ENCODE results near the gene LBH. TPM values are rescaled to one million over a fixed set of nuclear protein-coding genes. Genes with fewer than 3 reads are reported as not detected.

Gene LBH
- total and polyA plus RNA-seq, 7 donors: 6.5 to 15.5 (median 11.1) TPM

- no peaks in the 10 kb centered on the region for H3K36me3 ChIP-seq (ENCODE audit: insufficient read depth in 1 of 2, low read depth in 1 of 2)
- peaks cover 10% of the 10 kb centered on the region for H3K4me1 ChIP-seq
- TF ChIP-seq CTCF (IDR thresholded peaks at IDR 0.05): no peak
- WGBS, 3 donors: 31 to 41% (median 32%) methylated on average over 7 of the region's 7 CpGs
- DNase-seq (peak; percentile 40 to 61), ATAC-seq (peak; percentile 61 to 82 (median 66))
- no peak overlapping the region for H3K4me3 ChIP-seq
- H3K9me3 ChIP-seq: no peaks in the 10 kb centered on the region
- no peaks in the 10 kb centered on the region for H3K27me3 ChIP-seq (ENCODE audit: insufficient read depth in 3 of 3, low read length in 2 of 3)
- peak overlapping the region; percentile 12 for H3K27ac ChIP-seq
- intact Hi-C loops (cut with DNase I): no loop called here
Measured at GRCh38 chr2:30252723-30253701, 21.7 kb downstream of the LBH start.

GRCh38 chr2:30253873-30254684 is 22.7 kb downstream of the LBH start:
- Histone ChIP-seq H3K4me1 (peaks cover 10% of the 10 kb centered on the region), H3K4me3 (no peak overlapping the region), H3K27me3 (ENCODE audit: insufficient read depth in 3 of 3, low read length in 2 of 3) (no peaks in the 10 kb centered on the region), H3K27ac (no peak overlapping the region), H3K9me3 (no peaks in the 10 kb centered on the region), H3K36me3 (ENCODE audit: insufficient read depth in 1 of 2, low read depth in 1 of 2) (no peaks in the 10 kb centered on the region)
- TF ChIP-seq CTCF (IDR thresholded peaks at IDR 0.05): no peak
- 84 to 89% (median 89%) methylated on average over 9 of the region's 9 CpGs for WGBS, 3 donors
- intact Hi-C loops (cut with DNase I): no loop called here
- no peak for ATAC-seq
- no peak for DNase-seq

- ATAC-seq: no peak
- no peak for TF ChIP-seq CTCF (IDR thresholded peaks at IDR 0.05)
Measured at GRCh38 chr2:30254685-30255001, 23.3 kb downstream of the LBH start.

DNA sequence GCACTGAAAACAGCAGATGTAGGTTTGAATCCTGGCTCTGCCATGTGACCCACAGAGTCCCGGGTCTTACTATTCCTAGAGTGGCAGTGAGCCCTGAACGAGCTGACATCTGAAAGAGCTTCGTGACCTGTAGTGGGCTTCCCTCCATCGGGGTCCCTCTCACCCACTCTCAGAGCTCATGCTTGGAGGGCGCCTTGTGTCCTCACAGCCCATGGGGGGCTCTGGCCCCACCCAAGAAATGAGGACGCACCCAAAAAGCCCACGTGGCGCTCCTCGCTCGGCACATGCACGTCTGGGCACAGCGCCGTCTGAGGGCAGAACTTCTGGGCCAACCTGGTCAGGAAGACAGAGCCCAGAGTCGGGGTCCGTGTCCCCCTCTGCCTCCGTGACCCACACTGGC is 23.7 kb downstream of the LBH start:
- ATAC-seq (no peak), DNase-seq (no peak)
- H3K9me3 ChIP-seq: no peaks in the 10 kb centered on the region
- 81 to 93% (median 86%) methylated on average over 16 of the region's 16 CpGs for WGBS, 3 donors
- no peaks in the 10 kb centered on the region for H3K36me3 ChIP-seq (ENCODE audit: insufficient read depth in 1 of 2, low read depth in 1 of 2)
- H3K4me1 ChIP-seq: peaks cover 10% of the 10 kb centered on the region
- H3K27me3 ChIP-seq (ENCODE audit: insufficient read depth in 3 of 3, low read length in 2 of 3): no peaks in the 10 kb centered on the region
- intact Hi-C loops (cut with DNase I): no loop called here
- no peak overlapping the region for H3K4me3 ChIP-seq
- H3K27ac ChIP-seq: no peak overlapping the region
- no peak for TF ChIP-seq CTCF (IDR thresholded peaks at IDR 0.05)

More at GRCh38 chr2:30254685-30255001, 23.3 kb downstream of the LBH start:
- Histone ChIP-seq H3K27me3 (ENCODE audit: insufficient read depth in 3 of 3, low read length in 2 of 3) (no peaks in the 10 kb centered on the region), H3K9me3 (no peaks in the 10 kb centered on the region), H3K36me3 (ENCODE audit: insufficient read depth in 1 of 2, low read depth in 1 of 2) (no peaks in the 10 kb centered on the region), H3K27ac (no peak overlapping the region), H3K4me3 (no peak overlapping the region), H3K4me1 (peaks cover 10% of the 10 kb centered on the region)
- 94 to 100% (median 100%) methylated on average over 1 of the region's 1 CpG for WGBS, 3 donors
- DNase-seq: no peak
- intact Hi-C loops (cut with DNase I): no loop called here
